Measurements from ENCODE around the gene ACRBP. TPM values are rescaled to one million over a fixed set of nuclear protein-coding genes. Genes with fewer than 3 reads are reported as not detected.

The ACRBP gene
- total RNA-seq, 1 experiment from 2014 or later, result 2.9 TPM

DNA sequence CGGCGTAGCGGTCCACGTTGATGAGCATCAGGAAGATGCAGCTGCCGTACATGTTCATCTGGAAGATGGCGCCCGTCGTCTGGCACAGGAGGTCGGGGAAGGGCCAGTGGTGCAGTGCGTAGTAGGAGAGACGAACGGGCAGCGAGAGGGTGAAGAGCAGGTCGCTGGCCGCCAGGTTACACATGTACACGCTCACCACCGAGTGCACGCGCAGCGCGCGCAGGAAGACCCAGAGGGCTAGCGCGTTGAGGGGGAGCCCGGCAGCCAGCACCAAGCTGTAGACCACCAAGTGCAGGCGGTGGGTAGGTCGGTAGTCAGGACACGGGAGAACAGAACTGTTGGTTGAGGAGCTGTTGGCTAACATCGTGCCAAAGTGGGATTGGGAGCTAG lies 26.4 kb downstream of the ACRBP start:
- H3K27ac Mint-ChIP-seq (ENCODE audit: unreplicated experiment), result no peak overlapping the region
- intact Hi-C loops (cut with micrococcal nuclease; ENCODE audit: unreplicated experiment), result no loop called here
- no peaks in the 10 kb centered on the region for H3K4me1 Mint-ChIP-seq (ENCODE audit: low read depth, unreplicated experiment)
- no peak overlapping the region for H3K4me3 Mint-ChIP-seq (ENCODE audit: low read depth, unreplicated experiment)
- TF ChIP-seq, protein P1, sequence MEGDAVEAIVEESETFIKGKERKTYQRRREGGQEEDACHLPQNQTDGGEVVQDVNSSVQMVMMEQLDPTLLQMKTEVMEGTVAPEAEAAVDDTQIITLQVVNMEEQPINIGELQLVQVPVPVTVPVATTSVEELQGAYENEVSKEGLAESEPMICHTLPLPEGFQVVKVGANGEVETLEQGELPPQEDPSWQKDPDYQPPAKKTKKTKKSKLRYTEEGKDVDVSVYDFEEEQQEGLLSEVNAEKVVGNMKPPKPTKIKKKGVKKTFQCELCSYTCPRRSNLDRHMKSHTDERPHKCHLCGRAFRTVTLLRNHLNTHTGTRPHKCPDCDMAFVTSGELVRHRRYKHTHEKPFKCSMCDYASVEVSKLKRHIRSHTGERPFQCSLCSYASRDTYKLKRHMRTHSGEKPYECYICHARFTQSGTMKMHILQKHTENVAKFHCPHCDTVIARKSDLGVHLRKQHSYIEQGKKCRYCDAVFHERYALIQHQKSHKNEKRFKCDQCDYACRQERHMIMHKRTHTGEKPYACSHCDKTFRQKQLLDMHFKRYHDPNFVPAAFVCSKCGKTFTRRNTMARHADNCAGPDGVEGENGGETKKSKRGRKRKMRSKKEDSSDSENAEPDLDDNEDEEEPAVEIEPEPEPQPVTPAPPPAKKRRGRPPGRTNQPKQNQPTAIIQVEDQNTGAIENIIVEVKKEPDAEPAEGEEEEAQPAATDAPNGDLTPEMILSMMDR (IDR thresholded peaks at IDR 0.05; ENCODE audit: unreplicated experiment), result no peak
- DNase-seq, result no peak
- no peaks in the 10 kb centered on the region for H3K9me3 Mint-ChIP-seq (ENCODE audit: low read depth, unreplicated experiment)
- H3K36me3 Mint-ChIP-seq (ENCODE audit: insufficient read depth, unreplicated experiment), result no peaks in the 10 kb centered on the region
- no peaks in the 10 kb centered on the region for H3K27me3 Mint-ChIP-seq (ENCODE audit: unreplicated experiment)
- CTCF ChIA-PET, result no interaction called here
- no TSS peak for BruUV-seq (replicated peaks)

DNA sequence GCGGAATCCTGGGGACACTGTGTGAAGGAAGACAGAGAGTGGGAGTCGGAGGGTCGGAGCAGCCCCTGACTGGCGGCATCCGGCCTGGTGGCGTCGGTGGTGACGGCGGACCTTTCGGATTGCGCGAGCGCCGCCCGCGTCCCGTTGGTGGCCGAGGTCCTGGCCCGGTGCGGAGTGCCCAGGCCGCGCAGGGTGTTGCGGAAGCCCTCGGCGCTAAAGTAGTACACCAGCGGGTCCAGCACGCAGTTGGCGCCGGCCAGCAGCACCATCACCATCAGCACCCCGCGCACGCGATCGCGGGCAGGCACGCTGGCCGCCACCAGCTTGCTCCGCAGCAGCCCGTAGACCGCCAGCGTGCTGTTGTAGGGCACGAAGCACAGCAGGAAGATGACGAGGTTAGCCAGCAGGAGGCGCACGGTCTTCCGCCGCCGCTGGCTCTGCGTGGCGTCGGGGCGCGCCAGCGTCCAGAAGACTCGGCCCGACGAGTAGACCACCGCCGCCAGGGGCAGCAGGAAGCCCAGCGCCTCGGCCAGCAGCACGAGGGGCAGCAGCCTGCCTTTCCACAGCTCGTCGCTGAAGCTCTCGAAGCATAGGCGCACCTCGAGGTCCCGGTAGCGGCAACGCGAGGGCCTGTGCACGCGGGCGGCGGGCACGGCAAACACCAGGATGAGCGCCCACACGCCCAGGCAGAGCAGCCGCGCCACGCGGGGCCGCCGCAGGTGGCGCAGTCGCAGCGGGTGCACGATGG lies 26.9 kb downstream of the ACRBP start:
- no peak for DNase-seq
- Mint-ChIP-seq H3K36me3 (ENCODE audit: insufficient read depth, unreplicated experiment) (no peaks in the 10 kb centered on the region), H3K27me3 (ENCODE audit: unreplicated experiment) (no peaks in the 10 kb centered on the region), H3K27ac (ENCODE audit: unreplicated experiment) (no peak overlapping the region), H3K4me3 (ENCODE audit: low read depth, unreplicated experiment) (no peak overlapping the region), H3K9me3 (ENCODE audit: low read depth, unreplicated experiment) (no peaks in the 10 kb centered on the region), H3K4me1 (ENCODE audit: low read depth, unreplicated experiment) (no peaks in the 10 kb centered on the region)
- CTCF ChIA-PET, result no interaction called here
- no TSS peak for BruUV-seq (replicated peaks)
- intact Hi-C loops (cut with micrococcal nuclease; ENCODE audit: unreplicated experiment), result no loop called here
- TF ChIP-seq, protein P1 (IDR thresholded peaks at IDR 0.05; ENCODE audit: unreplicated experiment), result no peak

DNA sequence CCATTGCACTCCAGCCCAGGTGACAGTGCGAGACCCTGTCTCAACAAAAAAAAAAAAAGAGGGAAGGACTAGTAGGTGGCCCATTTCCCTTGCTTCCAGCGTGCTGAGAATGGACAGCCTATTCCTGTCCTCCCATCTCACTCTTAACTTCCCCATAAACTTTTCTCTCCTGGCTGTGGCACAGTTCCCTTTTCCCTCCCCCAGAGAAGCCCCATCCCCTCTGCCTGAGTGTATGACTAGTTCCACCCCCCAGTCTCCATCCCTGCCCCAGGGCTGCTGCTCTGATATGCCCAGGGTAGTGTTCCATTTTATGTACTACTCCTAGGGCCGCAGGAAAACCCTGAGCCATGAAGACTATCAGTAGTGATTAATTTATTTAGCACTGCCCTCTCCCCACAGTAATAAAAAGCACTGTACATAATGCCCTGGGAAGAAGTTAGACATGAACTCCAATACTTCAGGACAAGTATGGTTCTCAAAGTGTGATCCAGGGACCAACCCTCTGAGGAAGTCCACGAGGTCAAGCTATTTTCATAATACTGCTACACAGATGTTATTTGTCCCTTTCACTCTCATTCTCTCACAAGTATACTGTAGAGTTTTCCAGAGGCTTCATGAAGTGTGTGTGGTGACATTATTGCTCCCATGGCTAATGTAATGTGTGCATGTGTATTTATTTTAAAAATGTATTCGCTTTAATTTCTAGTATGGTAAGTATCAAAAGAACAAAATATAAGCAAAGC lies 28.6 kb downstream of the ACRBP start:
- Mint-ChIP-seq H3K9me3 (ENCODE audit: low read depth, unreplicated experiment) (no peaks in the 10 kb centered on the region), H3K27ac (ENCODE audit: unreplicated experiment) (no peak overlapping the region), H3K27me3 (ENCODE audit: unreplicated experiment) (no peaks in the 10 kb centered on the region), H3K4me1 (ENCODE audit: low read depth, unreplicated experiment) (peaks cover 9% of the 10 kb centered on the region), H3K36me3 (ENCODE audit: insufficient read depth, unreplicated experiment) (no peaks in the 10 kb centered on the region), H3K4me3 (ENCODE audit: low read depth, unreplicated experiment) (no peak overlapping the region)
- DNase-seq, result no peak
- intact Hi-C loops (cut with micrococcal nuclease; ENCODE audit: unreplicated experiment), result loop anchor here (5.0 to 10.0 kb wide), 2 partner anchors 79 to 206 kb away; partner anchors contain the start of genes GPR162 and P3H3
- TF ChIP-seq, protein P1 (IDR thresholded peaks at IDR 0.05; ENCODE audit: unreplicated experiment), result no peak
- CTCF ChIA-PET, result no interaction called here
- BruUV-seq (replicated peaks), result no TSS peak

GRCh38 chr12:6615802-6616201 lies 31.4 kb downstream of the ACRBP start:
- Mint-ChIP-seq H3K27ac (ENCODE audit: unreplicated experiment) (no peak overlapping the region), H3K36me3 (ENCODE audit: insufficient read depth, unreplicated experiment) (no peaks in the 10 kb centered on the region), H3K27me3 (ENCODE audit: unreplicated experiment) (no peaks in the 10 kb centered on the region), H3K4me3 (ENCODE audit: low read depth, unreplicated experiment) (no peak overlapping the region), H3K4me1 (ENCODE audit: low read depth, unreplicated experiment) (peaks cover 25% of the 10 kb centered on the region), H3K9me3 (ENCODE audit: low read depth, unreplicated experiment) (no peaks in the 10 kb centered on the region)
- BruUV-seq (replicated peaks), result no TSS peak
- no peak for DNase-seq
- TF ChIP-seq, protein P1 (IDR thresholded peaks at IDR 0.05; ENCODE audit: unreplicated experiment), result no peak
- intact Hi-C loops (cut with micrococcal nuclease; ENCODE audit: unreplicated experiment), result loop anchor here (5.0 to 10.0 kb wide), 2 partner anchors 81 to 209 kb away; partner anchors contain the start of genes GPR162 and P3H3
- CTCF ChIA-PET, result interaction anchor here (0.9 kb wide), 1 partner anchor 81 kb away, joined by 3 read pairs; no protein-coding TSS in a partner anchor
